HG03280 (cell line): Measurements from ENCODE around the gene SOX5.
"Not testable (repeated sequence)": the region's sequence is repeated elsewhere in the genome, so short reads cannot be mapped to it uniquely, and the experiment has no call there.

Experiments used
- ATAC-seq: cut with Tn5 transposase; IDR thresholded peaks from one replicate; pipeline ENCODE4 v1.9.1; 2021; ENCODE audit warnings: mild to moderate bottlenecking, moderate library complexity; ENCODE audit not compliant: unreplicated experiment

SOX5 gene

GRCh38 chr12:23847857-23848256 lies 101.6 kb downstream of the SOX5 start:
- ATAC-seq, result no peak

- no peak for ATAC-seq
Measured at GRCh38 chr12:23843958-23844357, 105.5 kb downstream of the SOX5 start.

- no peak for ATAC-seq
Measured at GRCh38 chr12:23834076-23834475, 115.4 kb downstream of the SOX5 start.

- ATAC-seq, result no peak
Measured at GRCh38 chr12:23831739-23832138, 117.7 kb downstream of the SOX5 start.

GRCh38 chr12:23830210-23830609 lies 119.3 kb downstream of the SOX5 start:
- no peak for ATAC-seq

- ATAC-seq, result no peak
Measured at GRCh38 chr12:23827353-23827752, 122.1 kb downstream of the SOX5 start.

- not testable (repeated sequence) for ATAC-seq
Measured at GRCh38 chr12:23825124-23825523, 124.3 kb downstream of the SOX5 start.

GRCh38 chr12:23824358-23824757 lies 125.1 kb downstream of the SOX5 start:
- no peak for ATAC-seq

- not testable (repeated sequence) for ATAC-seq
Measured at GRCh38 chr12:23822883-23823282, 126.6 kb downstream of the SOX5 start.

- no peak for ATAC-seq
Measured at GRCh38 chr12:23817345-23817744, 132.1 kb downstream of the SOX5 start.

- no peak for ATAC-seq
Measured at GRCh38 chr12:23816394-23816851, 133.0 kb downstream of the SOX5 start.

GRCh38 chr12:23815810-23816209 lies 133.7 kb downstream of the SOX5 start:
- no peak for ATAC-seq

- no peak for ATAC-seq
Measured at GRCh38 chr12:23813206-23813605, 136.3 kb downstream of the SOX5 start.

- no peak for ATAC-seq
Measured at GRCh38 chr12:23810329-23810902, 139.1 kb downstream of the SOX5 start.

- ATAC-seq, result no peak
Measured at GRCh38 chr12:23803540-23803939, 145.9 kb downstream of the SOX5 start.

- no peak for ATAC-seq
Measured at GRCh38 chr12:23795494-23795893, 154.0 kb downstream of the SOX5 start.

GRCh38 chr12:23781118-23781517 lies 168.4 kb downstream of the SOX5 start:
- no peak for ATAC-seq

GRCh38 chr12:23775208-23775607 lies 174.3 kb downstream of the SOX5 start:
- no peak for ATAC-seq

GRCh38 chr12:23771240-23771949 lies 178.1 kb downstream of the SOX5 start:
- ATAC-seq, result no peak

GRCh38 chr12:23770202-23770938 lies 179.1 kb downstream of the SOX5 start:
- ATAC-seq, result no peak

- no peak for ATAC-seq
Measured at GRCh38 chr12:23767834-23768233, 181.6 kb downstream of the SOX5 start.

GRCh38 chr12:23763724-23764123 lies 185.7 kb downstream of the SOX5 start:
- no peak for ATAC-seq
